ENCODE results near the gene RBPJ.
"Not testable (repeated sequence)": the region's sequence is repeated elsewhere in the genome, so short reads cannot be mapped to it uniquely, and the experiment has no call there.

RBPJ gene

GRCh38 chr4:26342328-26343037 lies 21.7 kb downstream of the RBPJ start:
- no peak for DNase-seq (ENCODE audit: low read depth)

- no peak for DNase-seq (ENCODE audit: low read depth)
These were observed 22.2 kb downstream of the RBPJ start for GRCh38 chr4:26343038-26343398.

- no peak for DNase-seq (ENCODE audit: low read depth)
These were observed 24.2 kb downstream of the RBPJ start for GRCh38 chr4:26344901-26345564.

GRCh38 chr4:26345565-26345938 lies 24.7 kb downstream of the RBPJ start:
- no peak for DNase-seq (ENCODE audit: low read depth)

GRCh38 chr4:26346203-26346620 lies 25.4 kb downstream of the RBPJ start:
- no peak for DNase-seq (ENCODE audit: low read depth)

- DNase-seq (ENCODE audit: low read depth), result no peak
These were observed 28.7 kb downstream of the RBPJ start for GRCh38 chr4:26349496-26349895.

- DNase-seq (ENCODE audit: low read depth), result no peak
These were observed 30.9 kb downstream of the RBPJ start for GRCh38 chr4:26351685-26352084.

GRCh38 chr4:26354491-26354890 lies 33.7 kb downstream of the RBPJ start:
- DNase-seq (ENCODE audit: low read depth), result no peak

GRCh38 chr4:26355392-26356052 lies 34.7 kb downstream of the RBPJ start:
- DNase-seq (ENCODE audit: low read depth), result no peak

GRCh38 chr4:26356081-26356501 lies 35.3 kb downstream of the RBPJ start:
- DNase-seq (ENCODE audit: low read depth), result no peak

GRCh38 chr4:26359521-26359920 lies 38.7 kb downstream of the RBPJ start:
- not testable (repeated sequence) for DNase-seq (ENCODE audit: low read depth)

- no peak for DNase-seq (ENCODE audit: low read depth)
These were observed 39.5 kb downstream of the RBPJ start for GRCh38 chr4:26360273-26360672.

GRCh38 chr4:26360864-26361263 lies 40.0 kb downstream of the RBPJ start:
- no peak for DNase-seq (ENCODE audit: low read depth)

- no peak for DNase-seq (ENCODE audit: low read depth)
These were observed 40.5 kb downstream of the RBPJ start for GRCh38 chr4:26361297-26361696.

GRCh38 chr4:26362745-26363439 lies 42.1 kb downstream of the RBPJ start:
- no peak for DNase-seq (ENCODE audit: low read depth)

- DNase-seq (ENCODE audit: low read depth), result no peak
These were observed 44.8 kb downstream of the RBPJ start for GRCh38 chr4:26365537-26366150.

- DNase-seq (ENCODE audit: low read depth), result no peak
These were observed 47.0 kb downstream of the RBPJ start for GRCh38 chr4:26367811-26368210.

- DNase-seq (ENCODE audit: low read depth), result no peak
These were observed 47.9 kb downstream of the RBPJ start for GRCh38 chr4:26368685-26369084.

GRCh38 chr4:26369132-26369531 lies 48.3 kb downstream of the RBPJ start:
- no peak for DNase-seq (ENCODE audit: low read depth)

- no peak for DNase-seq (ENCODE audit: low read depth)
These were observed 48.8 kb downstream of the RBPJ start for GRCh38 chr4:26369581-26369980.

GRCh38 chr4:26372076-26372475 lies 51.3 kb downstream of the RBPJ start:
- DNase-seq (ENCODE audit: low read depth), result no peak

- DNase-seq (ENCODE audit: low read depth), result no peak
These were observed 51.8 kb downstream of the RBPJ start for GRCh38 chr4:26372525-26373172.
